GM23248 (cell line): ENCODE data around the gene SH2D1B. TPM values are rescaled to one million over a fixed set of nuclear protein-coding genes. Genes with fewer than 3 reads are reported as not detected.
"Not testable (repeated sequence)": the region's sequence is repeated elsewhere in the genome, so short reads cannot be mapped to it uniquely, and the experiment has no call there.

Experiments
- DNase-seq: peaks from one replicate; pipeline ENCODE4 v3.0.0-alpha.2; 2015
- H2AFZ ChIP-seq: fragments of 200-600 bp; sonication (generic); 2 replicates; pipeline ENCODE4 v1.6.1; 2016; ENCODE audit warnings: antibody characterized with exemption
- H3F3A ChIP-seq: fragments of 200-600 bp; sonication (generic); 2 replicates; pipeline ENCODE4 v1.6.1; 2016; ENCODE audit warnings: mild to moderate bottlenecking, antibody characterized with exemption, mixed run types; ENCODE audit not compliant: insufficient read depth
- H3K27ac ChIP-seq: fragments of 200-600 bp; sonication (generic); 2 replicates; pipeline ENCODE4 v1.5.1; 2016; ENCODE audit warnings: mild to moderate bottlenecking
- H3K27me3 ChIP-seq: fragments of 200-600 bp; sonication (generic); replicated peaks from 2 replicates; pipeline ENCODE4 v1.6.1; 2016; ENCODE audit warnings: mild to moderate bottlenecking; ENCODE audit not compliant: insufficient read depth
- H3K36me3 ChIP-seq: fragments of 200-600 bp; sonication (generic); 2 replicates; pipeline ENCODE4 v1.6.1; 2016; ENCODE audit warnings: low read depth, mild to moderate bottlenecking
- H3K4me1 ChIP-seq: fragments of 200-600 bp; sonication (generic); 2 replicates; pipeline ENCODE4 v1.6.1; 2016; ENCODE audit warnings: mild to moderate bottlenecking; ENCODE audit not compliant: insufficient read depth
- H3K4me2 ChIP-seq: fragments of 200-600 bp; sonication (generic); one replicate; pipeline ENCODE4 v1.6.1; 2016; ENCODE audit warnings: mild to moderate bottlenecking; ENCODE audit not compliant: unreplicated experiment
- H3K4me3 ChIP-seq: fragments of 200-600 bp; sonication (generic); 2 replicates; pipeline ENCODE4 v1.5.1; 2016; ENCODE audit warnings: mild to moderate bottlenecking
- H3K79me2 ChIP-seq: fragments of 200-600 bp; sonication (generic); 2 replicates; pipeline ENCODE4 v1.6.1; 2016; ENCODE audit warnings: mild to moderate bottlenecking; ENCODE audit not compliant: insufficient read depth
- H3K9ac ChIP-seq: fragments of 200-600 bp; sonication (generic); 2 replicates; pipeline ENCODE4 v1.6.1; 2016; ENCODE audit warnings: mild to moderate bottlenecking
- H3K9me2 ChIP-seq: fragments of 200-600 bp; sonication (generic); 2 replicates; pipeline ENCODE4 v1.6.1; 2016; ENCODE audit warnings: mixed run types, mild to moderate bottlenecking, moderate library complexity; ENCODE audit not compliant: insufficient read depth
- H3K9me3 ChIP-seq: fragments of 200-600 bp; sonication (generic); one replicate; pipeline ENCODE4 v1.6.1; 2017; ENCODE audit warnings: low read depth
- H4K20me1 ChIP-seq: fragments of 200-600 bp; sonication (generic); 2 replicates; pipeline ENCODE4 v1.6.0; 2016; ENCODE audit not compliant: insufficient read depth
- EZH2 ChIP-seq: fragments of 200-600 bp; sonication (generic); IDR thresholded peaks from 2 replicates; pipeline ENCODE4 v1.6.1; 2018; ENCODE audit warnings: antibody characterized with exemption, mild to moderate bottlenecking; ENCODE audit not compliant: insufficient read depth, poor library complexity, severe bottlenecking
- EZH2phosphoT487 ChIP-seq: fragments of 200-600 bp; sonication (generic); IDR thresholded peaks from 2 replicates; pipeline ENCODE4 v1.6.1; 2018; ENCODE audit warnings: antibody characterized with exemption, moderate library complexity, mild to moderate bottlenecking, low read depth; ENCODE audit not compliant: insufficient read depth
- WGBS, 2 experiments: methylation state at CpG; one replicate each; pipeline ENCODE4 v1.1.6; 2015 to 2017; ENCODE audit warnings: low lambda C conversion rate in 2 of 2, low coverage in 1 of 2; ENCODE audit errors: missing lambda C conversion rate in 2 of 2; 5-methylcytosine and 5-hydroxymethylcytosine counted together
- in situ Hi-C: fragments of 300-500 bp; cut with MboI; formaldehyde crosslinking; loops from 2 replicates; pipeline ENCODE4 v1.15.0; 2020
- polyA plus RNA-seq: library from polyadenylated mRNA; unstranded; fragments of >200 nt; fragmentation: Nextera tagmentation; extraction: Ambion mirVana; gene quantifications from 2 replicates; pipeline ENCODE4 v1.2.1, GENCODE V29; 2016
- total RNA-seq: library from RNA; depleted of rRNA; stranded (reverse); fragments of >200 nt; shearing (Covaris generic); gene quantifications from 2 replicates; pipeline ENCODE4 v1.2.3, GENCODE V29; 2014; rRNA removed

SH2D1B gene, protein sequence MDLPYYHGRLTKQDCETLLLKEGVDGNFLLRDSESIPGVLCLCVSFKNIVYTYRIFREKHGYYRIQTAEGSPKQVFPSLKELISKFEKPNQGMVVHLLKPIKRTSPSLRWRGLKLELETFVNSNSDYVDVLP
- total RNA-seq: not detected in 2 replicates
- polyA plus RNA-seq: 0.38 TPM in 1 of 2 replicates, not detected in the other

GRCh38 chr1:162412002-162412401, at the start of gene SH2D1B:
TSS of gene SH2D1B (minus strand) at chr1:162412136. CDS start at chr1:162412016, 120 bp downstream.
- Histone ChIP-seq H3K4me3 (no peak within 1 kb of the TSS), H3K9me2 (no peaks in the 10 kb centered on the region), H3K4me1 (peaks cover 10% of the 10 kb centered on the region), H3F3A (no peaks in the 10 kb centered on the region), H3K9me3 (no peaks in the 10 kb centered on the region), H3K4me2 (no peak within 1 kb of the TSS), H2AFZ (no peak within 1 kb of the TSS), H3K9ac (no peak within 1 kb of the TSS), H3K27ac (no peak within 1 kb of the TSS), H4K20me1 (no peaks in the 10 kb centered on the region), H3K36me3 (no peaks in the 10 kb centered on the region), H3K27me3 (no peaks in the 10 kb centered on the region), H3K79me2 (no peaks in the 10 kb centered on the region)
- in situ Hi-C loops: no loop called here
- TF ChIP-seq EZH2 (no peak), EZH2phosphoT487 (no peak)
- DNase-seq: peak; percentile 57
- WGBS, 2 experiments: 69% methylated on average over 3 of the region's 3 CpGs

DNA sequence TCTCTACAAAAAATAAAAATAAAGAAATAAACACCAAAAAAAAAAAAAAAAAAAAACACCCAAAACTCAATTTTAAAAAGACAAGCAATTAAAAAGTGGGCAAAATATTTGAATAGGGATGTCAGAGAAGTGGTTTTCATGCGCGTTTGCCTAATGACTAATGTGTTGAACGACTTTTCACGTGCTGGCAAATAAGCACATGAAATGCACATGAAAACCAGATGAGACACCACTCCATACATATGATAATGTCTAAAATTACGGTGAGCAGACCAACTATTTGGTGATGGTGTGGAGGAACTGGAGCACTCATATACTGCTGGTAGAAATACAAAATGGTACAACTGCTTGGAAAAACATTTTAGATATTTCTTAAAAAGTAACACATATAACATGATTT, 46.3 kb upstream of the SH2D1B start:
- H4K20me1 ChIP-seq: no peaks in the 10 kb centered on the region

GRCh38 chr1:162456323-162456722, 44.4 kb upstream of the SH2D1B start:
- 76 to 77% methylated on average over 4 of the region's 4 CpGs for WGBS, 2 experiments

More for the DNA sequence above, 46.3 kb upstream of the SH2D1B start:
- no peaks in the 10 kb centered on the region for H3K36me3 ChIP-seq
- WGBS, 2 experiments: 17 to 18% methylated on average over 5 of the region's 5 CpGs
- no peaks in the 10 kb centered on the region for H3K9me2 ChIP-seq
- H3K27me3 ChIP-seq: peaks cover under 1% of the 10 kb centered on the region; the same call in 1 of the 2 replicates
- H3K9me3 ChIP-seq: no peaks in the 10 kb centered on the region
- no peak overlapping the region for H3K9ac ChIP-seq
- H3K4me2 ChIP-seq: no peak overlapping the region
- H3F3A ChIP-seq: no peaks in the 10 kb centered on the region
- TF ChIP-seq EZH2phosphoT487: no peak
- no peak overlapping the region for H3K27ac ChIP-seq
- no peak overlapping the region for H3K4me3 ChIP-seq
- H3K79me2 ChIP-seq: no peaks in the 10 kb centered on the region
- H3K4me1 ChIP-seq: no peaks in the 10 kb centered on the region
- no peak overlapping the region for H2AFZ ChIP-seq
- peak; percentile 52 for DNase-seq
- in situ Hi-C loops: no loop called here

GRCh38 chr1:162454361-162454760, 42.4 kb upstream of the SH2D1B start:
- H2AFZ ChIP-seq, H3K27ac ChIP-seq, H3K9me3 ChIP-seq, H3K4me1 ChIP-seq, H3K4me2 ChIP-seq, H3K9ac ChIP-seq, H3K27me3 ChIP-seq, in situ Hi-C loops, H3K9me2 ChIP-seq, DNase-seq, H3K4me3 ChIP-seq, H3K36me3 ChIP-seq, H3F3A ChIP-seq, H3K79me2 ChIP-seq, H4K20me1 ChIP-seq: not testable (repeated sequence)
- 78 to 82% methylated on average over 1 to 3 of the region's 3 CpGs for WGBS, 2 experiments

More at GRCh38 chr1:162456323-162456722, 44.4 kb upstream of the SH2D1B start:
- no peaks in the 10 kb centered on the region for H3K9me2 ChIP-seq
- no peaks in the 10 kb centered on the region for H3K36me3 ChIP-seq
- no peaks in the 10 kb centered on the region for H4K20me1 ChIP-seq
- no peak for DNase-seq
- in situ Hi-C loops: no loop called here
- no peaks in the 10 kb centered on the region for H3F3A ChIP-seq
- H3K9ac ChIP-seq: no peak overlapping the region
- no peaks in the 10 kb centered on the region for H3K4me1 ChIP-seq
- H3K4me2 ChIP-seq: no peak overlapping the region
- H3K27me3 ChIP-seq: no peaks in the 10 kb centered on the region; the same call in 1 of the 2 replicates
- H2AFZ ChIP-seq: no peak overlapping the region
- no peaks in the 10 kb centered on the region for H3K79me2 ChIP-seq
- H3K9me3 ChIP-seq: no peaks in the 10 kb centered on the region
- TF ChIP-seq EZH2phosphoT487 (no peak), EZH2 (no peak)
- H3K27ac ChIP-seq: no peak overlapping the region
- H3K4me3 ChIP-seq: no peak overlapping the region

DNA sequence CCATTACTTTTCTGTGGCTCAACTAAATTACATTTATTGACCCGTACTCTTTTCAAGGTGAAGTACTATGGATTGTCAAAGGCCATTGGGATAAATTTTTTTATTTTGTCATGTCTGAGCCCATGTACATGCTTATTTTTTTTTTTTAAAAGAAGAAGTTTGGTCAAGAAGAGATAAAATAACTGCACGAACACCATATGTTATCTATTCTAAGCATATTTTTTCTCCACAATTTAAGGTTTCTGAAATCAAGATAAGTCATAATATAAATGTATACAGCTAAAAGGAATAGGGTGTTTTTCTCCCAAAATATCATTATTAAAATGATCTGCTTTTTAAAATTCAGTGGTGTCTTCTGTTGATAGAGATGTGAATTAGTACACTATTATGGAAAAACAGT, 35.0 kb upstream of the SH2D1B start:
- no peak overlapping the region for H2AFZ ChIP-seq
- H3K4me3 ChIP-seq: no peak overlapping the region
- TF ChIP-seq EZH2phosphoT487 (no peak), EZH2 (no peak)
- 47 to 58% methylated on average over 2 of the region's 2 CpGs for WGBS, 2 experiments
- H3K27me3 ChIP-seq: peaks cover 35% of the 10 kb centered on the region
- no peak overlapping the region for H3K4me2 ChIP-seq
- H4K20me1 ChIP-seq: no peaks in the 10 kb centered on the region
- in situ Hi-C loops: no loop called here
- H3K27ac ChIP-seq: no peak overlapping the region
- DNase-seq: no peak
- H3F3A ChIP-seq: no peaks in the 10 kb centered on the region
- no peaks in the 10 kb centered on the region for H3K9me2 ChIP-seq
- H3K4me1 ChIP-seq: no peaks in the 10 kb centered on the region
- no peaks in the 10 kb centered on the region for H3K79me2 ChIP-seq
- no peaks in the 10 kb centered on the region for H3K36me3 ChIP-seq
- H3K9ac ChIP-seq: no peak overlapping the region
- H3K9me3 ChIP-seq: no peaks in the 10 kb centered on the region
